Fibroblast of lung (primary cell): ENCODE measurements around the gene HPS5.

Experiments
- CTCF ChIP-seq, 2 donors: IDR thresholded peaks in 1 of 2; conservative IDR thresholded peaks in 1 of 2; 1 replicate in 1 of 2; 2 replicates in 1 of 2; pipeline ENCODE4 v1.5.1; 2011 to 2012; ENCODE audit warnings: low read length in 2 of 2, control low read depth in 1 of 2, inconsistent platforms in 1 of 2, low read depth in 1 of 2, mild to moderate bottlenecking in 1 of 2
- EZH2 ChIP-seq: IDR thresholded peaks from 2 replicates; pipeline ENCODE4 v1.5.1; 2012; ENCODE audit warnings: low read length, control low read depth, mild to moderate bottlenecking; ENCODE audit errors: missing control alignments

GRCh38 chr11:18322818-18323570 lies 1.1 kb upstream of the HPS5 start:
- no peak for TF ChIP-seq CTCF (conservative IDR thresholded peaks at IDR 0.05 in 1 of 2, IDR thresholded peaks at IDR 0.05 in 1 of 2; ENCODE audit: low read depth in 1 of 2, low read length in 2 of 2)
- no peak for TF ChIP-seq EZH2
